LNCaP clone FGC (cell line): ENCODE measurements around the gene NRG3.

Experiments used
- DNase-seq: peaks from one replicate; pipeline ENCODE4 v3.0.0-alpha.2; 2011; ENCODE audit warnings: low read depth
- H3K4me3 ChIP-seq: 2 replicates; pipeline ENCODE4 v1.5.1; 2011; ENCODE audit warnings: mild to moderate bottlenecking, low read depth, low read length, control low read depth
- CTCF ChIP-seq: IDR thresholded peaks from 2 replicates; pipeline ENCODE4 v1.5.1; 2012; ENCODE audit warnings: mild to moderate bottlenecking; ENCODE audit not compliant: control insufficient read depth, insufficient read depth; ENCODE audit errors: extremely low read depth

The NRG3 gene

GRCh38 chr10:82245906-82246560 is 371.0 kb downstream of the NRG3 start:
- TF ChIP-seq CTCF = no peak
- H3K4me3 ChIP-seq = no peak overlapping the region
- no peak for DNase-seq

- DNase-seq = no peak
- no peak for TF ChIP-seq CTCF
- no peak overlapping the region for H3K4me3 ChIP-seq
Observed at GRCh38 chr10:82249141-82249540, 374.1 kb downstream of the NRG3 start.

- DNase-seq = no peak
- no peak for TF ChIP-seq CTCF
- H3K4me3 ChIP-seq = no peak overlapping the region
Observed at GRCh38 chr10:82251222-82251906, 376.4 kb downstream of the NRG3 start.

GRCh38 chr10:82252081-82252480 is 377.1 kb downstream of the NRG3 start:
- no peak overlapping the region for H3K4me3 ChIP-seq
- DNase-seq = no peak
- TF ChIP-seq CTCF = no peak

GRCh38 chr10:82254237-82254636 is 379.2 kb downstream of the NRG3 start:
- no peak for TF ChIP-seq CTCF
- no peak for DNase-seq

GRCh38 chr10:82256275-82256674 is 381.3 kb downstream of the NRG3 start:
- no peak overlapping the region for H3K4me3 ChIP-seq
- DNase-seq = no peak
- TF ChIP-seq CTCF = no peak

More at GRCh38 chr10:82254237-82254636, 379.2 kb downstream of the NRG3 start:
- H3K4me3 ChIP-seq = no peak overlapping the region
